ENCODE data around the gene TPPP2. TPM values are rescaled to one million over a fixed set of nuclear protein-coding genes. Genes with fewer than 3 reads are reported as not detected.

TPPP2 gene
- total RNA-seq, 1 experiment from 2014 or later: not detected

GRCh38 chr14:21078726-21079125 is 48.7 kb downstream of the TPPP2 start:
- Histone ChIP-seq H3K9me2 (replicated peaks; ENCODE audit: low read length) (no peaks in the 10 kb centered on the region), H4K20me1 (ENCODE audit: low read length) (no peaks in the 10 kb centered on the region), H3K79me2 (ENCODE audit: low read length) (no peaks in the 10 kb centered on the region), H3K27me3 (ENCODE audit: low read length) (peaks cover 7% of the 10 kb centered on the region; the same call in 1 of the 2 replicates), H2AFZ (ENCODE audit: low read length) (no peak overlapping the region), H3K36me3 (ENCODE audit: low read depth, low read length) (no peaks in the 10 kb centered on the region), H3K4me2 (ENCODE audit: low read length) (no peak overlapping the region), H3K4me1 (ENCODE audit: insufficient read depth, low read length) (no peaks in the 10 kb centered on the region), H3K9ac (ENCODE audit: low read length) (no peak overlapping the region), H3K27ac (ENCODE audit: low read length) (no peak overlapping the region), H3K4me3 (ENCODE audit: low read length) (no peak overlapping the region), H3F3A (ENCODE audit: low read length, unreplicated experiment) (no peaks in the 10 kb centered on the region), H3K9me3 (ENCODE audit: low read length) (no peaks in the 10 kb centered on the region)
- ATAC-seq (no peak), DNase-seq (no peak)
- no TSS peak for BruUV-seq (replicated peaks)
- CTCF ChIA-PET: no interaction called here
- POLR2A ChIA-PET (ENCODE audit: unreplicated experiment): no interaction called here
- no peak for TF ChIP-seq EZH2 (IDR thresholded peaks at IDR 0.05; ENCODE audit: low read length, unreplicated experiment)
- TF ChIP-seq, protein P1, sequence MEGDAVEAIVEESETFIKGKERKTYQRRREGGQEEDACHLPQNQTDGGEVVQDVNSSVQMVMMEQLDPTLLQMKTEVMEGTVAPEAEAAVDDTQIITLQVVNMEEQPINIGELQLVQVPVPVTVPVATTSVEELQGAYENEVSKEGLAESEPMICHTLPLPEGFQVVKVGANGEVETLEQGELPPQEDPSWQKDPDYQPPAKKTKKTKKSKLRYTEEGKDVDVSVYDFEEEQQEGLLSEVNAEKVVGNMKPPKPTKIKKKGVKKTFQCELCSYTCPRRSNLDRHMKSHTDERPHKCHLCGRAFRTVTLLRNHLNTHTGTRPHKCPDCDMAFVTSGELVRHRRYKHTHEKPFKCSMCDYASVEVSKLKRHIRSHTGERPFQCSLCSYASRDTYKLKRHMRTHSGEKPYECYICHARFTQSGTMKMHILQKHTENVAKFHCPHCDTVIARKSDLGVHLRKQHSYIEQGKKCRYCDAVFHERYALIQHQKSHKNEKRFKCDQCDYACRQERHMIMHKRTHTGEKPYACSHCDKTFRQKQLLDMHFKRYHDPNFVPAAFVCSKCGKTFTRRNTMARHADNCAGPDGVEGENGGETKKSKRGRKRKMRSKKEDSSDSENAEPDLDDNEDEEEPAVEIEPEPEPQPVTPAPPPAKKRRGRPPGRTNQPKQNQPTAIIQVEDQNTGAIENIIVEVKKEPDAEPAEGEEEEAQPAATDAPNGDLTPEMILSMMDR (conservative IDR thresholded peaks at IDR 0.05; ENCODE audit: low read depth, low read length): no peak
- no peak for TF ChIP-seq EZH2phosphoT487 (IDR thresholded peaks at IDR 0.05; ENCODE audit: borderline replicate concordance, low read length)
- intact Hi-C loops (cut with micrococcal nuclease): no loop called here

DNA sequence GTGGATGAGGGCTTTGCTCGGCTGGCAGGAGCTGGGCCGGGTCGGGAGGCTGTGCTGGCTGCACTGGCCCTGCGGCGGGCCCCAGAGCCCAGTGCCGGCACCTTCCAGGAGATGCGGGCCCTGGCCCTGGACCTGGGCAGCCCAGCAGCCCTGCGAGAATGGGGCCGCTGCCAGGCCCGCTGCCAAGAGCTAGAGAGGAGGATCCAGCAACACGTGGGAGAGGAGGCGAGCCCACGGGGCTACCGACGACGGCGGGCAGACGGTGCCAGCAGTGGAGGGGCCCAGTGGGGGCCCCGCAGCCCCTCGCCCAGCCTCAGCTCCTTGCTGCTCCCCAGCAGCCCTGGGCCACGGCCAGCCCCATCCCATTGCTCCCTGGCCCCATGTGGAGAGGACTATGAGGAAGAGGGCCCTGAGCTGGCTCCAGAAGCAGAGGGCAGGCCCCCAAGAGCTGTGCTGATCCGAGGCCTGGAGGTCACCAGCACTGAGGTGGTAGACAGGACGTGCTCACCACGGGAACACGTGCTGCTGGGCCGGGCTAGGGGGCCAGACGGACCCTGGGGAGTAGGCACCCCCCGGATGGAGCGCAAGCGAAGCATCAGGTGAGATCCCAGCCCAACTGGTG is 51.6 kb downstream of the TPPP2 start:
- H3K4me1 ChIP-seq (ENCODE audit: insufficient read depth, low read length): no peaks in the 10 kb centered on the region
- POLR2A ChIA-PET (ENCODE audit: unreplicated experiment): no interaction called here
- BruUV-seq (replicated peaks): no TSS peak
- H3K4me2 ChIP-seq (ENCODE audit: low read length): no peak overlapping the region
- no peak for TF ChIP-seq EZH2phosphoT487 (IDR thresholded peaks at IDR 0.05; ENCODE audit: borderline replicate concordance, low read length)
- TF ChIP-seq EZH2 (IDR thresholded peaks at IDR 0.05; ENCODE audit: low read length, unreplicated experiment): no peak
- TF ChIP-seq, protein P1 (conservative IDR thresholded peaks at IDR 0.05; ENCODE audit: low read depth, low read length): no peak
- no peak overlapping the region for H2AFZ ChIP-seq (ENCODE audit: low read length)
- H3K79me2 ChIP-seq (ENCODE audit: low read length): no peaks in the 10 kb centered on the region
- ATAC-seq (no peak), DNase-seq (no peak)
- H3F3A ChIP-seq (ENCODE audit: low read length, unreplicated experiment): no peaks in the 10 kb centered on the region
- no peaks in the 10 kb centered on the region for H3K36me3 ChIP-seq (ENCODE audit: low read depth, low read length)
- no peaks in the 10 kb centered on the region for H3K9me2 ChIP-seq (replicated peaks; ENCODE audit: low read length)
- no peaks in the 10 kb centered on the region for H4K20me1 ChIP-seq (ENCODE audit: low read length)
- CTCF ChIA-PET: no interaction called here
- no peak overlapping the region for H3K4me3 ChIP-seq (ENCODE audit: low read length)
- no peaks in the 10 kb centered on the region for H3K9me3 ChIP-seq (ENCODE audit: low read length)
- no peak overlapping the region for H3K9ac ChIP-seq (ENCODE audit: low read length)
- peaks cover 7% of the 10 kb centered on the region; the same call in 1 of the 2 replicates for H3K27me3 ChIP-seq (ENCODE audit: low read length)
- intact Hi-C loops (cut with micrococcal nuclease): no loop called here
- no peak overlapping the region for H3K27ac ChIP-seq (ENCODE audit: low read length)

Small RNAs within 50 kb of the gene (microRNA-seq; reads per million reads assigned to microRNA genes)
- not detected for gene MIR6717 (ENCODE audit: unreplicated experiment)

Other genes starting within 250 kb of the TPPP2 start
- not detected in 2 replicates for gene RNASE6, start 248.9 kb upstream of the TPPP2 start, total RNA-seq (2014; rRNA removed)
- gene RNASE1, start 227.4 kb upstream of the TPPP2 start, total RNA-seq (2014; rRNA removed): 0.23 and 0.51 TPM in 2 replicates
- gene RNASE3, start 138.8 kb upstream of the TPPP2 start, total RNA-seq (2014; rRNA removed): not detected in 2 replicates
- gene RNASE2, start 74.7 kb upstream of the TPPP2 start, total RNA-seq (2014; rRNA removed): not detected in 2 replicates
- 83.0 and 99.0 TPM in 2 replicates for gene METTL17, start 40.2 kb upstream of the TPPP2 start, total RNA-seq (2014; rRNA removed)
- not detected in 2 replicates for gene SLC39A2, start 30.9 kb upstream of the TPPP2 start, total RNA-seq (2014; rRNA removed)
- 4.0 and 4.7 TPM in 2 replicates for gene NDRG2, start 5.2 kb upstream of the TPPP2 start, total RNA-seq (2014; rRNA removed)
- gene RNASE13, start 4.6 kb downstream of the TPPP2 start, total RNA-seq (2014; rRNA removed): not detected in 2 replicates
- not detected in 2 replicates for gene RNASE7, start 12.1 kb downstream of the TPPP2 start, total RNA-seq (2014; rRNA removed)
- gene RNASE8, start 27.6 kb downstream of the TPPP2 start, total RNA-seq (2014; rRNA removed): not detected in 2 replicates
- 2.7 and 3.9 TPM in 2 replicates for gene ARHGEF40, start 40.1 kb downstream of the TPPP2 start, total RNA-seq (2014; rRNA removed)
- 5.7 and 6.0 TPM in 2 replicates for gene ZNF219, start 68.4 kb downstream of the TPPP2 start, total RNA-seq (2014; rRNA removed)
- not detected in 2 replicates for gene TMEM253, start 70.8 kb downstream of the TPPP2 start, total RNA-seq (2014; rRNA removed)
- gene OR5AU1, start 125.8 kb downstream of the TPPP2 start, total RNA-seq (2014; rRNA removed): not detected in 2 replicates
- 682 and 772 TPM in 2 replicates for gene HNRNPC, start 239.2 kb downstream of the TPPP2 start, total RNA-seq (2014; rRNA removed)
- 0.33 TPM in 1 of 2 replicates, not detected in the other for gene RPGRIP1, start 249.9 kb downstream of the TPPP2 start, total RNA-seq (2014; rRNA removed)